GM10266 (cell line): ENCODE results near the gene CD37.
"Not testable (repeated sequence)": the region's sequence is repeated elsewhere in the genome, so short reads cannot be mapped to it uniquely, and the experiment has no call there.

Experiments
- DNase-seq: peaks from one replicate; pipeline ENCODE4 v3.0.0; 2012; ENCODE audit errors: extremely low spot score
- TF ChIP-seq, protein P1 (sequence below): IDR thresholded peaks from 2 replicates; pipeline ENCODE4 v1.5.1; 2012; ENCODE audit warnings: mild to moderate bottlenecking, low read depth; ENCODE audit not compliant: control insufficient read depth, insufficient read depth; ENCODE audit errors: missing control alignments

The CD37 gene, protein sequence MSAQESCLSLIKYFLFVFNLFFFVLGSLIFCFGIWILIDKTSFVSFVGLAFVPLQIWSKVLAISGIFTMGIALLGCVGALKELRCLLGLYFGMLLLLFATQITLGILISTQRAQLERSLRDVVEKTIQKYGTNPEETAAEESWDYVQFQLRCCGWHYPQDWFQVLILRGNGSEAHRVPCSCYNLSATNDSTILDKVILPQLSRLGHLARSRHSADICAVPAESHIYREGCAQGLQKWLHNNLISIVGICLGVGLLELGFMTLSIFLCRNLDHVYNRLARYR

DNA sequence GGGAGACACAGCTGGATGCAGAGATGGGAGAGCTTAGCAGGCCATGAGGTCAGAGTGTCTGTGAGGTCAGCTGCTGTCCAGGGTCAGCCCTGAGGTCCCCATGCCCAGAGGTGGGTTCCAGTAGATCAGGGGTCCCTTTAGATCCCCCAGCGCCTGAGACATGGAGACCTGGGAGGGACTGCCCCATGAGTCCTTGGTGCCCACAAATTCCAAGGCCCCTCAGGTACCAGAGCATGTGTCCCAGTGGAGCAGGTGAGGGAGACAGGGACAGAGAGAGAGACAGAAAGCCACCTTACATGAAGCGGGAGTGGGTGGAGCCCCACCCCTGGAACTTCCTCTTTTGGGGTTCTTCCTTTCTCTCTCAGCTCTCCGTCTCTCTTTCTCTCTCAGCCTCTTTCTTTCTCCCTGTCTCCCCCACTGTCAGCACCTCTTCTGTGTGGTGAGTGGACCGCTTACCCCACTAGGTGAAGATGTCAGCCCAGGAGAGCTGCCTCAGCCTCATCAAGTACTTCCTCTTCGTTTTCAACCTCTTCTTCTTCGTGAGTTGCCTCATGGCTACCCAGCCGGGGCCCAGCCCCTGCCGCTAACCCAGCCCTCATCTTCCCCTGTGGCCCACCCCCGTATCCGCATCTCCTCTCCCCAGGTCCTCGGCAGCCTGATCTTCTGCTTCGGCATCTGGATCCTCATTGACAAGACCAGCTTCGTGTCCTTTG, at the start of gene CD37:
TSS of gene CD37 (plus strand) at position 336 of the 713 bp plus-strand sequence. CDS start at position 471, 135 bp downstream.
- TF ChIP-seq, protein P1, sequence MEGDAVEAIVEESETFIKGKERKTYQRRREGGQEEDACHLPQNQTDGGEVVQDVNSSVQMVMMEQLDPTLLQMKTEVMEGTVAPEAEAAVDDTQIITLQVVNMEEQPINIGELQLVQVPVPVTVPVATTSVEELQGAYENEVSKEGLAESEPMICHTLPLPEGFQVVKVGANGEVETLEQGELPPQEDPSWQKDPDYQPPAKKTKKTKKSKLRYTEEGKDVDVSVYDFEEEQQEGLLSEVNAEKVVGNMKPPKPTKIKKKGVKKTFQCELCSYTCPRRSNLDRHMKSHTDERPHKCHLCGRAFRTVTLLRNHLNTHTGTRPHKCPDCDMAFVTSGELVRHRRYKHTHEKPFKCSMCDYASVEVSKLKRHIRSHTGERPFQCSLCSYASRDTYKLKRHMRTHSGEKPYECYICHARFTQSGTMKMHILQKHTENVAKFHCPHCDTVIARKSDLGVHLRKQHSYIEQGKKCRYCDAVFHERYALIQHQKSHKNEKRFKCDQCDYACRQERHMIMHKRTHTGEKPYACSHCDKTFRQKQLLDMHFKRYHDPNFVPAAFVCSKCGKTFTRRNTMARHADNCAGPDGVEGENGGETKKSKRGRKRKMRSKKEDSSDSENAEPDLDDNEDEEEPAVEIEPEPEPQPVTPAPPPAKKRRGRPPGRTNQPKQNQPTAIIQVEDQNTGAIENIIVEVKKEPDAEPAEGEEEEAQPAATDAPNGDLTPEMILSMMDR: no peak
- peak; percentile 79 for DNase-seq

DNA sequence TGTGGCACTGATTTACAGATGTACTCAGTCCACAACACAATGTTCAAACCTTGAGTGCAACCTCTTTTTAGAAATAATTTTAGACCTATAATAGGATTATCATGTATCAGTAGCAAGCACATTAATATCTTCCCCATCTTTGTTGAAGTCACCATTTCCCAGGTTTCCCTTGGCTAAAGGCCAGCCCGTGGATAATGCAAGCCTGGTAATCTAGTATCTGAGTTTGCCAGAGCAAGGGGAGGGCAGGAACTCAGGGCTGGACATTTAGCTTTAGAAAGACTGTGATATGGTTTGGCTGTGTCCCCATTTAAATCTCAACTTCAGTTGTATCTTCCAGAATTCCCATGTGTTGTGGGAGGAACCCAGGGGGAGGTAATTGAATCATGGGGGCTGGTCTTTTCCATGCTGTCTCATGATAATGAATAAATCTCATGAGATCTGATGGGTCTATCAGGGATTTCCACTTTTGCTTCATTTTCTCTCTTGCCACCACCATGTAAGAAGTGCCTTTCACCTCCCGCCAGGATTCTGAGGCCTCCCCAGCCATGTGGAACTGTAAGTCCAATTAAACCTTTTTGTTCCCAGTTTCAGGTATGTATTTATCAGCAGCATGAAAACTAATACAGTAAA, 48.0 kb upstream of the CD37 start:
- DNase-seq: no peak
- TF ChIP-seq, protein P1: no peak

DNA sequence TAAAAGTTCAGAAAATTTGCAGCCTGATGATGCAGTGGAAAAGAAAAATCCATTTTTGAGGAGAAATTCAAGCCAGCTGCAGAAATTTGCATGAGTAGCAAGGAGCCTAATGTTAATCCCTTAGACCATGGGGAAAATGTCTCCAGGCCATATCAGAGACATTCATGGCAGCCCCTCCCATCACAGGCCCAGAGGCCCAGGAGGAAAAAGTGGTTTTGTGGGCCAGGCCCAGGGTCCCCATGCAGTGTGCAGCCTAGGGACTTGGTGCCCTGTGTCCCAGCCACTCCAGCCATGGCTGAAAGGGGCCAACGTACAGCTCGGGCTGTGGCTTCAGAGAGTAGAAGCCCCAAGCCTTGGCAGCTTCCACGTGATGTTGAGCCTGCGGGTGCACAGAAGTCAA, 47.0 kb upstream of the CD37 start:
- DNase-seq: not testable (repeated sequence)

DNA sequence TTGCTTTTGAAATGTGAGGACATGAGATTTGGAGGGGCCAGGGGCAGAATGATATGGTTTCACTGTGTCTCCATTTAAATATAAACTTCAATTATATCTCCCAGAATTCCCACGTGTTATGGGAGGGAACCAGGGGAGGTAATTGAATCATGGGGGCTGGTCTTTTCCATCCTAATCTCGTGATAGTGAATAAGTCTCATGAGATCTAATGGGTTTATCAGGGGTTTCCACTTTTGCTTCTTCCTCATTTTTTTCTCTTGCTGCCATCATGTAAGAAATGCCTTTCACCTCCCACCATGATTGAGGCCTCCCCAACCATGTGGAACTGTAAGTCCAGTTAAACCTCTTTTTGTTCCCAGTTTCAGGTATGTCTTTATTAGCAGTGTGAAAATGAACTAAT, 45.9 kb upstream of the CD37 start:
- not testable (repeated sequence) for DNase-seq

DNA sequence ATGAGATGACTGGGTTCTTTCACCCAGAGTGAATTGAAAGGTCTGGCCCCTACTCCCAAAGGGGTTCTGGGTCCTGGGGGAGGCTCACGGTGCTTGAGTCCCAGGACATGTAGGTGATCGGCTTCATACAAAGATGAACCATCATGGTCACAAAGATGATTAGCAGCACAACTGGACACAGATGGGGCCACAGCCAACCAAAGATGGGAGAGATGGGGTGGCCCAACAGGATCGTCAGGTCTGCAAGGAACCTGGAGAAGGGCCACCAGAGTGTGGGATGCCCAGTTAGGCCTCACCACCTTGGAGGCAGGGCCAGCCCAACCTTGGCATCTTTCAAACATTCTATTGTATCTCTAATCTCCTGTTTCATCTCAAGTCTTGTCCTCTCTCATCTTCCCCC, 44.7 kb upstream of the CD37 start:
- TF ChIP-seq, protein P1: no peak
- DNase-seq: no peak

DNA sequence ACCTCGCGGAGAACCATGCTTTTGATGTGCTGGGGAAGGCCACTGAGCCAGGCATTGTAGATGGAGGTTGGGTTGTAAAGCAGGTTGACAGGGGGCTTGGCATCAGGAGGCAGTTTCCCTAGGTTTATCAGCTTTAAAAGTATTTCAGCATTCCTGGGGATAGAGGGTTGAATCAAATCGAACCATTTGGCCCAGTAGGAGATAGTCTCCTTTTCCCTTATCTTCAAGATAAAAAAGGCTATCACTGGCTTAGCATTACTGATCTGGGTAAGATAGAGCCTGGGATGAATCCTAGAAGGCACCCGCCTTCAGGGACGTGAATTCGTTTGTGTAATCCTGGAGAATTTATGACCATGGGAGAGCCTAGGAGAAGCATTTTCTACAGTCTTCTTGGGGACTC, 40.8 kb upstream of the CD37 start:
- TF ChIP-seq, protein P1: no peak

DNA sequence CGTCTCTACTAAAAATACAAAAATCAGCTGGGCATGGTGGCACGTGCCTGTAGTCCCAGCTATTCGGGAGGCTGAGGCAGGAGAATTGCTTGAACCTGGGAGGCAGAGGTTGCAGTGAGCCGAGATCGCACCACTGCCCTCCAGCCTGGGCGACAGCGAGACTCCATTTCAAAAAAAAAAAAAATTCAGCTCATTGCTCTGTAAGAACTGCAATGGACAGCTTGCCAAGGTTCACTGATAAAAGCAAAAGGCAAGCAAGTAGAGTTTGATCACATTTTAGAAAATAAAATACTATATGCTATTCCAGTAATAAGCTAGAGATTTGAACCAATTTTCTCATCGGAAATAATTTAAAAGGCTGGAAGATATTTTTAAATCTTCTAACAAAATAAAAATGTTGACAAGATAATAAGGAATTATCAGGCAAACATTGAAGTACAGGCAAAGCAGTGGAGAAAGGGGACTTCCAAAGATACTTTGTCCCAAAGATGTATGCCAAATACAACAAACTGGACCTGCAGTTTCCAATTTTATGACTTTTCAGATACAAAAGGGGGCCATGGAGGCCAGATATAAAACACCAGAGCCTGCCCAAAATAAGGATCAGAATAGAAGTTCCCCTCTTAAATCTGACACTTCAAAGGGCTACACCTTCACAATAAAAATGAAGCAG, 39.9 kb upstream of the CD37 start:
- TF ChIP-seq, protein P1: no peak
- no peak for DNase-seq

More for the DNA sequence above, 40.8 kb upstream of the CD37 start:
- DNase-seq: no peak

DNA sequence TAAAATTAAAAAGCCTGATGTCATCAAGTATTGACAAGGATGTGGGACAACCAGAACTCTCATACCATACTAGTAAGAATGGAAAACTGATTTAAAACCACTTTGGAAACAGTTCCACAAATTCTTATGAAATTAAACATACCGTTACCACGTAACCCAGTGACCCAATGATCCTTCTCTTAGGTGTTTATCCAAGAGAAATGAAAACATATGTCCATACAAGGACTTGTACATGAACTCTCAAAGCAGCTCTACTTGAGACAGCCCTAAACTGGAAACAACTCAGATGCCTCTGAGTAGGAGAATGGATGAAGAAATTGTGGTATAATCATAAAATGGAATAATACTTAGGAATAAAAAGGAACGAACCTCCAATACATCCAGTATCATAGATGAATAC, 37.8 kb upstream of the CD37 start:
- TF ChIP-seq, protein P1: no peak
- DNase-seq: no peak

DNA sequence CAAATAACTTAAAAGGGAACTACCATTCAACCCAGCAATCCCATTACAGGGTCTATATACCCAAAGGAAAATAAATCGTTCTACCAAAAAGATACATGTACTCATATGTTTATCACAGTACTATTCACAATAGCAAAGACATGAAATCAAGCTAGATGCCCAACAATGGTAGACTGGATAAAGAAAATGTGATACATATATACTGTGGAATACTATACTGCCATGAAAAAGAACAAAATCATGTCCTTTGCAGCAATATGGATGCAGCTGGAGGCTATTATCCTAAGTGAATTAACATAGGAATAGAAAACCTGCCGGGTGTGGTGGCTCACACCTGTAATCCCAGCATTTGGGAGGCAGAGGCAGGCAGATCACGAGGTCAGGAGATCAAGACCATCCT, 36.6 kb upstream of the CD37 start:
- not testable (repeated sequence) for DNase-seq
